NCI-H1417 treated with DMSO at 0.1 percent for 48 hours (cell line): ENCODE measurements around the gene HMGXB3.

Experiments
- DNase-seq: peaks from one replicate; lab custom pipeline; 2025; lab: John Stamatoyannopoulos, UW

HMGXB3 gene

GRCh38 chr5:150000256-150000989 is at the start of gene HMGXB3, which contains the start of gene TIGD6:
Gene HMGXB3, plus strand, starts transcription at chr5:150000739. Its CDS starts 4,114 bp downstream, at chr5:150004853.
Gene TIGD6, minus strand, starts transcription at chr5:150000654. Its CDS starts 4,306 bp downstream, at chr5:149996348.
- peak; percentile 21 for DNase-seq

GRCh38 chr5:149951138-149951749 is 49.3 kb upstream of the HMGXB3 start:
- no peak for DNase-seq

GRCh38 chr5:149953436-149954121 is 47.0 kb upstream of the HMGXB3 start:
- DNase-seq, result no peak

GRCh38 chr5:149954798-149955197 is 45.7 kb upstream of the HMGXB3 start:
- no peak for DNase-seq

- DNase-seq, result no peak
These were observed 43.9 kb upstream of the HMGXB3 start for GRCh38 chr5:149956685-149957084.

GRCh38 chr5:149957855-149958254 is 42.7 kb upstream of the HMGXB3 start:
- DNase-seq, result no peak

- no peak for DNase-seq
These were observed 40.9 kb upstream of the HMGXB3 start for GRCh38 chr5:149959406-149960236.

GRCh38 chr5:149960272-149961185 is 40.0 kb upstream of the HMGXB3 start, which contains the start of gene SLC26A2:
Gene SLC26A2, plus strand, starts transcription at chr5:149960758. Its CDS starts 16,895 bp downstream, at chr5:149977653.
- peak; percentile 70 for DNase-seq

- no peak for DNase-seq
These were observed 39.3 kb upstream of the HMGXB3 start for GRCh38 chr5:149961186-149961685.

- DNase-seq, result no peak
These were observed 38.6 kb upstream of the HMGXB3 start for GRCh38 chr5:149961957-149962409.

- DNase-seq, result no peak
These were observed 37.8 kb upstream of the HMGXB3 start for GRCh38 chr5:149962601-149963300.

GRCh38 chr5:149963729-149964128 is 36.8 kb upstream of the HMGXB3 start:
- no peak for DNase-seq

- no peak for DNase-seq
These were observed 33.6 kb upstream of the HMGXB3 start for GRCh38 chr5:149966946-149967345.

- no peak for DNase-seq
These were observed 31.2 kb upstream of the HMGXB3 start for GRCh38 chr5:149969181-149969930.

- no peak for DNase-seq
These were observed 25.1 kb upstream of the HMGXB3 start for GRCh38 chr5:149975409-149975808.

GRCh38 chr5:149979896-149980295 is 20.6 kb upstream of the HMGXB3 start:
- DNase-seq, result no peak

- DNase-seq, result no peak
These were observed 19.3 kb upstream of the HMGXB3 start for GRCh38 chr5:149981206-149981605.

- no peak for DNase-seq
These were observed 18.0 kb upstream of the HMGXB3 start for GRCh38 chr5:149982505-149982904.

GRCh38 chr5:149988126-149988525 is 12.4 kb upstream of the HMGXB3 start:
- DNase-seq, result no peak
